Panc1 (cell line): ENCODE data around the gene NDUFB3. TPM values are rescaled to one million over a fixed set of nuclear protein-coding genes. Genes with fewer than 3 reads are reported as not detected.

Source experiments
- ATAC-seq: fragments of 200-7000 bp; cut with Tn5 transposase; 2 replicates; pipeline ENCODE4 v1.9.1; 2020; ENCODE audit warnings: mild to moderate bottlenecking, moderate library complexity
- BruUV-seq: library from RNA; stranded (reverse); fragments of 400-500 nt; replicated peaks from 2 replicates; lab custom pipeline; 2021; lab: Mats Ljungman, UMichigan
- CTCF ChIA-PET: fragments of 300-600 bp; sonication (Branson Sonifier 250); formaldehyde crosslinking; loops from one replicate; lab custom pipeline; 2022; ENCODE audit warnings: antibody characterized with exemption; lab: Charles Lee
- POLR2A ChIA-PET: fragments of 300-600 bp; sonication (Branson Sonifier 250); formaldehyde crosslinking; loops from one replicate; lab custom pipeline; 2022; ENCODE audit warnings: antibody characterized with exemption; lab: Charles Lee
- DNase-seq: peaks from one replicate; pipeline ENCODE4 v3.0.0-alpha.2; 2010; ENCODE audit warnings: low read depth, low spot score
- H3K27ac ChIP-seq: 2 replicates; pipeline ENCODE4 v1.5.1; 2011; ENCODE audit warnings: mild to moderate bottlenecking, low read length, inconsistent platforms
- H3K27me3 ChIP-seq: fragments of 200-500 bp; sonication (Bioruptor generic); 2 replicates; pipeline ENCODE4 v1.6.0; 2014; ENCODE audit warnings: low read length, inconsistent platforms; ENCODE audit not compliant: control insufficient read depth, insufficient read depth
- H3K36me3 ChIP-seq: fragments of 200-500 bp; sonication (Bioruptor generic); 2 replicates; pipeline ENCODE4 v1.5.1; 2014; ENCODE audit warnings: inconsistent platforms, mild to moderate bottlenecking, low read length, moderate library complexity; ENCODE audit not compliant: control insufficient read depth, insufficient read depth
- H3K4me1 ChIP-seq: 2 replicates; pipeline ENCODE4 v1.5.1; 2011; ENCODE audit warnings: inconsistent platforms, mild to moderate bottlenecking, low read length, moderate library complexity; ENCODE audit not compliant: control insufficient read depth, insufficient read depth
- H3K4me3 ChIP-seq, 2 experiments: 2 replicates each; pipeline ENCODE4 v1.5.1; 2011 to 2012; ENCODE audit warnings: low read depth in 2 of 2, low read length in 2 of 2, mild to moderate bottlenecking in 2 of 2, inconsistent platforms in 1 of 2, moderate library complexity in 1 of 2
- H3K9me3 ChIP-seq: fragments of 200-500 bp; sonication (Bioruptor generic); 2 replicates; pipeline ENCODE4 v1.5.1; 2014; ENCODE audit warnings: low read depth, mild to moderate bottlenecking, inconsistent platforms, low read length, moderate library complexity; ENCODE audit not compliant: control insufficient read depth, insufficient read depth
- POLR2AphosphoS5 ChIP-seq: IDR thresholded peaks from 2 replicates; pipeline ENCODE4 v1.6.1; 2012; ENCODE audit warnings: mild to moderate bottlenecking, low read depth, low read length, moderate library complexity
- REST ChIP-seq, 2 experiments: IDR thresholded peaks; 2 replicates each; pipeline ENCODE4 v1.6.1; 2011 to 2012; ENCODE audit warnings: low read depth in 2 of 2, control low read depth in 1 of 2, low read length in 1 of 2, mild to moderate bottlenecking in 1 of 2, moderate library complexity in 1 of 2; ENCODE audit not compliant: insufficient read depth in 1 of 2
- SIN3A ChIP-seq: IDR thresholded peaks from 2 replicates; pipeline ENCODE4 v1.6.1; 2012; ENCODE audit warnings: low read depth, mild to moderate bottlenecking, low read length, moderate library complexity, borderline replicate concordance; ENCODE audit not compliant: insufficient read depth
- TCF7L2 ChIP-seq: IDR thresholded peaks from 2 replicates; pipeline ENCODE4 v1.6.1; 2011; ENCODE audit warnings: mild to moderate bottlenecking, low read depth, low read length, inconsistent platforms
- in situ Hi-C: cut with HindIII; loops from 2 replicates; pipeline ENCODE4 v1.10.0; 2016; ENCODE audit warnings: low sequenced_read_pairs, low pct_unique_long_range_greater_than_20kb
- intact Hi-C: fragments of 100-400 bp; cut with micrococcal nuclease; formaldehyde crosslinking; loops from one replicate; pipeline ENCODE4 v1.10.0; 2022; ENCODE audit not compliant: unreplicated experiment
- total RNA-seq: library from RNA; stranded (reverse); gene quantifications from one replicate; pipeline ENCODE4 v1.2.1, GENCODE V29; 2021; ENCODE audit not compliant: unreplicated experiment
- TF ChIP-seq, protein P1 (sequence below): fragments of 450-650 bp; IDR thresholded peaks from 2 replicates; pipeline ENCODE4 v1.5.1; 2017; ENCODE audit warnings: mild to moderate bottlenecking

The NDUFB3 gene
- total RNA-seq, 1 experiment from 2014 or later, result 88.6 TPM

- CTCF ChIA-PET, result interaction anchor here (0.5 to 1.1 kb wide), 2 partner anchors 38 to 42 kb away, joined by 4 to 6 read pairs; no protein-coding TSS in a partner anchor
- BruUV-seq, result no TSS peak
- intact Hi-C loops, result no loop called here
These were observed 44.5 kb downstream of the NDUFB3 start, which contains the start of gene CFLAR for GRCh38 chr2:201116115-201116958. Gene CFLAR, plus strand, starts transcription at chr2:201116164. Its CDS starts 13,702 bp downstream, at chr2:201129866.

More at GRCh38 chr2:201116115-201116958, 44.5 kb downstream of the NDUFB3 start, which contains the start of gene CFLAR:
- in situ Hi-C loops, result no loop called here
- no peaks in the 10 kb centered on the region for H3K9me3 ChIP-seq
- peak within 1 kb of the TSS; percentile 100 for H3K27ac ChIP-seq
- ATAC-seq (peak; percentile 66), DNase-seq (no peak)
- H3K4me1 ChIP-seq, result peaks cover 28% of the 10 kb centered on the region
- TF ChIP-seq, protein P1, sequence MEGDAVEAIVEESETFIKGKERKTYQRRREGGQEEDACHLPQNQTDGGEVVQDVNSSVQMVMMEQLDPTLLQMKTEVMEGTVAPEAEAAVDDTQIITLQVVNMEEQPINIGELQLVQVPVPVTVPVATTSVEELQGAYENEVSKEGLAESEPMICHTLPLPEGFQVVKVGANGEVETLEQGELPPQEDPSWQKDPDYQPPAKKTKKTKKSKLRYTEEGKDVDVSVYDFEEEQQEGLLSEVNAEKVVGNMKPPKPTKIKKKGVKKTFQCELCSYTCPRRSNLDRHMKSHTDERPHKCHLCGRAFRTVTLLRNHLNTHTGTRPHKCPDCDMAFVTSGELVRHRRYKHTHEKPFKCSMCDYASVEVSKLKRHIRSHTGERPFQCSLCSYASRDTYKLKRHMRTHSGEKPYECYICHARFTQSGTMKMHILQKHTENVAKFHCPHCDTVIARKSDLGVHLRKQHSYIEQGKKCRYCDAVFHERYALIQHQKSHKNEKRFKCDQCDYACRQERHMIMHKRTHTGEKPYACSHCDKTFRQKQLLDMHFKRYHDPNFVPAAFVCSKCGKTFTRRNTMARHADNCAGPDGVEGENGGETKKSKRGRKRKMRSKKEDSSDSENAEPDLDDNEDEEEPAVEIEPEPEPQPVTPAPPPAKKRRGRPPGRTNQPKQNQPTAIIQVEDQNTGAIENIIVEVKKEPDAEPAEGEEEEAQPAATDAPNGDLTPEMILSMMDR, result no peak
- TF ChIP-seq TCF7L2 (no peak), REST (IDR thresholded peaks at IDR 0.05; ENCODE audit: insufficient read depth in 1 of 2, low read depth in 2 of 2, low read length in 1 of 2) (no peak), SIN3A (0 out of 2 replicates have a peak, but pooled peaks have one; percentile 45), POLR2AphosphoS5 (peak; percentile 69)
- no peaks in the 10 kb centered on the region for H3K27me3 ChIP-seq
- peak within 1 kb of the TSS; percentile 67 to 84 for H3K4me3 ChIP-seq
- POLR2A ChIA-PET, result interaction anchor here (0.5 to 0.7 kb wide), 4 partner anchors 18 to 152 kb away, joined by 3 to 11 read pairs (median 4); no protein-coding TSS in a partner anchor
- H3K36me3 ChIP-seq, result no peaks in the 10 kb centered on the region
